NCI-H2171 (cell line): Measurements from ENCODE around the gene ERP44.
"Not testable (repeated sequence)": the region's sequence is repeated elsewhere in the genome, so short reads cannot be mapped to it uniquely, and the experiment has no call there.

Experiments
- DNase-seq: peaks from one replicate; lab custom pipeline; 2025; lab: John Stamatoyannopoulos, UW

Gene ERP44

GRCh38 chr9:100011062-100011681 lies 87.6 kb downstream of the ERP44 start:
- no peak for DNase-seq

- DNase-seq, result no peak
These were observed 99.0 kb downstream of the ERP44 start for GRCh38 chr9:99999797-100000196.

- DNase-seq, result no peak
These were observed 99.9 kb downstream of the ERP44 start for GRCh38 chr9:99998866-99999265.

DNA sequence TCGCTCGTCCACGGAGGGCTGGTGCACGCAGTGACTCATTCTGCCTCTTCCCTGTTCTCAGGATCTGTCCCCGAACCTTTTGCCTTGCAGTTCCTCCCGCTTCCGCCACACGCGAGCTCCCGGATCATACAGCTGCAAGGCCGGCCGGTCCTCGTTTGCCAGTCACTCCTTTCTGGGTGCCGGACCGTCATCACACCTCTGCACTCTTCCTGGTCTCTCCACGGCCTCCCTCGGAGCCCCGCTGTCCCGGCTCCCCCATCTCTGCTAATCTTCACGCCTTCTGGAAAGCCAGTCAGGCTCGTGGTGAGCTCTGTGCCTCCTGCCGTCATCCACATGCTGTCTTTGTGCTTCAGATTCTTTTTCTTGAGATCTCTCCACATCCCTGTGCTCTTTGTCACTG lies 100.5 kb downstream of the ERP44 start:
- no peak for DNase-seq

GRCh38 chr9:99990508-99990907 lies 108.3 kb downstream of the ERP44 start:
- not testable (repeated sequence) for DNase-seq

GRCh38 chr9:99986642-99987041 lies 112.2 kb downstream of the ERP44 start:
- DNase-seq, result no peak

- DNase-seq, result no peak
These were observed 118.2 kb downstream of the ERP44 start for GRCh38 chr9:99980598-99980997.

- DNase-seq, result no peak
These were observed 120.6 kb downstream of the ERP44 start for GRCh38 chr9:99978221-99978620.

- DNase-seq, result no peak
These were observed 121.6 kb downstream of the ERP44 start for GRCh38 chr9:99977033-99977792.

GRCh38 chr9:99973455-99973854 lies 125.3 kb downstream of the ERP44 start:
- DNase-seq, result no peak

DNA sequence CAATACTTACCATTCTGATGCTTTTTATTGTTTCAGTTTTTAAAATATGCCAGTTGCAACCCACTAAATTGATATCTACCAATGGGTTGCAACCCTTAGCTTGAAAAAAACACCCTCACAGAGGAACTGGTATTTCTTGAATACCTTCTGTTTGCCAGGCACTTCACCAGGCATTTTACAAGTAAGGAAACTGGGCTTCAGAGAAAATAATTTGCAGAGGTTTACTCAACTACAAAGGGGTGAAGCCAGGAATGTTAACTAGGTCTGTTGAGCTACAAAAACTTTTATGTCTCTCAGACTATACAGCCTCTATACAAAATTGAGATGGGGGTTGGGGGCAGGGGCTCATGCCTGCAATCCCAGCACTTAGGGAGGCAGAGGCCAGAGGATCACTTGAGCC lies 127.4 kb downstream of the ERP44 start:
- DNase-seq, result no peak

GRCh38 chr9:99970481-99970880 lies 128.3 kb downstream of the ERP44 start:
- no peak for DNase-seq

- no peak for DNase-seq
These were observed 131.3 kb downstream of the ERP44 start for GRCh38 chr9:99967457-99967856.

DNA sequence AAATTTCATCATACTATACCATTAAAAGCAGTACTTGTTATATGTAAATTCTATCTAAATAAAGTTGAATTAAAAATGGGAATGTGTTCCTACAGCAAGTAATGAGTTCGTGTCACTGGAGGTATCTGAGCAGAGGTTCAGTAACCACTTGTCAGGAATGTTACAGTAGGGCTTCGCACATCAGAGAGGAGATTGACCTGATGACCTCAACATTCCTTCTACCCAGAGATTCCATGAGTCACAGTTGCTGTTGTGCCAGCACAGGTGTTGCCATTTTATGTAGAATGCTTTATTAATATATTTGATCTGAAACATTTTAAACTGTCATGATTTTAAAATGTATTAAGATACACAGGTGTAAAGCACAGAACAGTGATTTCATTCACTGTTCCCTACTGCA lies 132.1 kb downstream of the ERP44 start:
- no peak for DNase-seq

DNA sequence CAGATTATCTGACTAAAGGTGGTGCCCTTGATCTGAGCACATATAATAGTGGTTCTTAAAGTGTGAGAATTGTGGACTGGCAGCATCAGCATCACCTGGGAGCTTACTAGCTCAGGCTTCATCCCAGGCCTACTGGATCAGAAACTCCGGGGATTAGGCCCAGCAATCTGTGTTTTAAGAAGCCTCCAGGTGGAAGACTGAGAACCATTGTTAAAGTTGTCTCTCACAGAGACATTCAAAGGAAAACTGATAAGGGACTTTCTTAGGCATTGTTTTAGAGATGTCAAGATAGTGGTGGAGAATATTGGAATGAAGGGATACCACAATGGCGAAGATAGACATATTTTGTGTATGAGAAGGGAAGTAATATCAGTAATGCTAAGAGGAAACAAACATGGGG lies 132.8 kb downstream of the ERP44 start:
- DNase-seq, result no peak

GRCh38 chr9:99964336-99964735 lies 134.5 kb downstream of the ERP44 start:
- no peak for DNase-seq

DNA sequence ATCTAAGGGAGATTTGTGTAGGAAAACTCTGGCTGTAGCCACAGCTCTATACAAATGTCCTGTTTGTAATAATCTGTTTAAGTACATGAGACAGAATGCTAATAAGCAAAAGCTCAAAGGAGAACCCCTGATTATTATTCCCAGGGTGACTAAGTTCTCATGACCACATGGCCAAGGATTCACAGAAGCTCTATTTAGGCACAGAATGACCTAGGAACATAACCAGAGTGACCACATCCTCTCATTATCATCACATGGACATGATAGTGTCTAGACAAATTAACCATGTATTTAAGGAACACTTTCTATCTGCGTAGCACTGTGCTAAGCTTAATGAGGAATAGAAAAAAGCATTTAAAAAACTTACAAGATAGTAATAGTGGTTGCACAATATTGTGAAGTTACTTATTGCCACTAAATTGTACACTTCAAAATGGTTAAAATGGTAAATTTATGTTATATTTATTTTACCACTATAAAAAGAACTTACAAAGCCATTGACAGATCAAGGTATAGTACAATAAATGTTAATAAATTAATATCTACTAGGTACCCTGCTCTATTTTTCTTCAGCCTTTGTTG lies 136.0 kb downstream of the ERP44 start:
- no peak for DNase-seq

DNA sequence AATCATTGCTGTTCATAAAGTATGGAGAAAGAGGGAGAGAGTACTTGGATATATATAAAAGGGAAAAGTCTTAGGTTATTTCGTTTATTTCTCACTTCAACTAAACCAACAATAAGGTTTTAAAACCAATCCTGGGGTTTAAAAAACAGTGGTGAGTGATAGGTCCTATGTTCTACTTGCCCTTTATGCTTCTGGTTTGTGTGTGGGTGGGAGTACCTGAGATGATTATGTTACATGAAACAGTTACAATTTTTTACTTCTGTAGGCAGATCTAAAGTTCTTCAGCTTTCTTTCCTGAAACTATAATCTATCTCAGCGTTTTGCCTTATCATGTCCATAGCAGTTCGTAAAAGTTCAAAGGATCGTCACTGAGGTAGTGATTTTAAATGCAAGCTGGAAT lies 143.2 kb downstream of the ERP44 start:
- no peak for DNase-seq

- DNase-seq, result no peak
These were observed 144.0 kb downstream of the ERP44 start for GRCh38 chr9:99954819-99955218.

DNA sequence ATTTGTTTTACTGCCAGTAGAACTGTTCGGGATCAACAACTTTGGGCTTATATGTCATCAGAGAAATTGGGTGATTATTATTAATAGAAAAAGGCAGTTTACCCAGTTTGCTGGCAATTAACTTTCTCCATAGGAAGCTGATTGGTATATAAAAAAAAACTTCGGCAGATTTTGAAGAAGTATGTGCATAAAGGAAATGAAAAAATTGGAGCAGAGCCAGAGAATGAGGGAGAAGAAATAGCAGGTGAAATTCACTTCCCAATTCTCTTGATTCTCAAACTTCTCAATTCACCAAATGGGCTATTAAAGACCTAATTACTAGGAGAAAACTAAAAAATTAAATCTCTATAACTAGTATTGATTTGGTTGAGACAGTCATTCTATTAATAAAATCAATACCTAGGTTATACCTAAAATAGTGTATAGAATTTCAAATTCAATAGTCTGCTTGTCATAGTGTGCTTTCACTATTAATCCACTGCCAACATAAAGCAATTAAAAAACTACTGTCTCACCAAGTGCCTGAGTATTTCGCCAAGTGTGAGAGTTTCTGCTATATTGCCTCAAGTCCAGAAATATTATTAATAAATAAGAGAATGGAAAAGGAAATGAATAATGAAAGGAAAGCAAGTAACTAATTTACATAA lies 144.8 kb downstream of the ERP44 start:
- no peak for DNase-seq

- DNase-seq, result no peak
These were observed 149.9 kb downstream of the ERP44 start for GRCh38 chr9:99948896-99949295.

DNA sequence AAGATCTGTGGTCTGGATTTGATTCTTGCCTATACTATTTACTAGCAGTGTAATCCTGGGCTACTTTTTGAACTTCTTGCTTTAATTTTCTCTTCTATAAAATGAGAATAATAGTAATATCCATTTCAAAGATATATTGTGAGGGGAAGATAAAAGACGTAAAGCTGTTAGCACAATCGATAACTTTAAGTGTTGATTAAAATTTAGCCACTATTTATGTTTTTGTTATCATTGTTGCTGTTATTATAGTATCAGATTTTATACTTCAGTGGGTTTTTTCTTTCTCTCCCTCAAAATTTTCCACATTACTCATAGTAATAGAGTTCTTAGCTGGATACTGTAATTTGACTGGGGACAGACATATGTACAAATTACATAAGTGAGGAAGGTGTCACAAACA lies 150.3 kb downstream of the ERP44 start:
- DNase-seq, result no peak

DNA sequence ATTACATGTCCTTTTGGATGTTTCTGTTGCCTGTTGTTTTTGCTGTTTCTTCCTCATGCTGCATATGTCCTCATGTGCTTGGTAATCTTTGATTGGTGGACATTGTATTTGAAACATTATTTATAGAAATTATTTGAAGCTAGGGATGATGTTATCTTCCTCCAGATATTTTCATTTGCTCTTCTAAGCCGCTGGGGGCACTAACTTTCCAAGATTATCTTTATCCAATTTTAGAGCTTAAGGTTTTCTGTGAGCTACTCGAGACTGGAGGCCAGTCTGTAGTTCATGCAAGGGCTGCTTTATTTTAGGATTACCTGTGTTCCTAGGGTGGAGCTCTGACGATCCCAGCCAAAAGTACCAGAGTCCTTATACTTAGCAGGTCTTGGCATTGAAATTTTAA lies 151.4 kb downstream of the ERP44 start:
- no peak for DNase-seq
